GM13976 (cell line): ENCODE data around the gene CFAP74.

Experiments
- DNase-seq: peaks from one replicate; pipeline ENCODE4 v3.0.0; 2012; ENCODE audit warnings: low spot score
- CTCF ChIP-seq: IDR thresholded peaks from 2 replicates; pipeline ENCODE4 v1.5.1; 2012; ENCODE audit warnings: borderline replicate concordance, mild to moderate bottlenecking; ENCODE audit not compliant: insufficient read depth; ENCODE audit errors: extremely low read depth, missing control alignments, control extremely low read depth
- in situ Hi-C: fragments of 300-500 bp; cut with MboI; formaldehyde crosslinking; loops from one replicate; pipeline ENCODE4 v1.12.0; 2022; ENCODE audit warnings: low sequenced_read_pairs, mixed read lengths, inconsistent platforms; ENCODE audit not compliant: unreplicated experiment

The CFAP74 gene

GRCh38 chr1:1914101-1914970 lies 89.2 kb downstream of the CFAP74 start:
- no peak for TF ChIP-seq CTCF
- DNase-seq = no peak
- in situ Hi-C loops = no loop called here

- no peak for TF ChIP-seq CTCF
- in situ Hi-C loops = no loop called here
- DNase-seq = no peak
These were observed 92.1 kb downstream of the CFAP74 start for GRCh38 chr1:1911350-1912041.

DNA sequence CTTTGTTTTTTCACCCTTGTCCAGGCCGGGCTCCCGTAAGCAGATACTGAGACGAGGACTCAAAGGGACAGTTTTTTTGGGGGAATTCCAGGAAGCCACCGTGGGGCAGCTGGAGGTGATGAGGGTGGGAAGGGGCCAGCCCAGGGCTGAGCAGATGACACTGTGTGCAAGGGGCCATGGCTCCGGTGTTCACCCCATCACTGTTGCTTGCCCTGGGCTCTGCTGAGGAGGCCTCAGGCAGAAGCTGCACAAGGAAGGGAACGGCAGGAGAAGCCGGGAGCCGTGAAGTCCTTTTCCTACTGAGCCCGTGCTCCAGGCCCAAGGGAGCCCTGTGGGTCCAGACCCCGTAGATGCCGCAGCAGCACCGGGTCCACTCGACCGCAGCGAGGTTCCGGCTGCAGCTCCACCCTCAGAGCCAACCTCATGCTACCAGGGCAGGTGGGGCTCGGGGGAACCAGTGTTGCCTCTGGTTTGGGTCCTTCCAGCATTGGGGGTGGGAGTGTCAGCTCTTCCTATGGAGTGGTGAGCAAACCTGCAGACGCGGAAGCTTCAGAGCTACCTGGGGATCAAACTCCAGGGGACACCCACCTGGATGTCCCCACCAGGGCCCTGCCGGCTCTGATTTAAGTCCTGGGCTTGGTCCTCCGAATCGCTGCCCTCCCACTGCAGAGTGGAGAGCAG lies 92.8 kb downstream of the CFAP74 start:
- DNase-seq = no peak
- TF ChIP-seq CTCF = no peak
- in situ Hi-C loops = no loop called here

DNA sequence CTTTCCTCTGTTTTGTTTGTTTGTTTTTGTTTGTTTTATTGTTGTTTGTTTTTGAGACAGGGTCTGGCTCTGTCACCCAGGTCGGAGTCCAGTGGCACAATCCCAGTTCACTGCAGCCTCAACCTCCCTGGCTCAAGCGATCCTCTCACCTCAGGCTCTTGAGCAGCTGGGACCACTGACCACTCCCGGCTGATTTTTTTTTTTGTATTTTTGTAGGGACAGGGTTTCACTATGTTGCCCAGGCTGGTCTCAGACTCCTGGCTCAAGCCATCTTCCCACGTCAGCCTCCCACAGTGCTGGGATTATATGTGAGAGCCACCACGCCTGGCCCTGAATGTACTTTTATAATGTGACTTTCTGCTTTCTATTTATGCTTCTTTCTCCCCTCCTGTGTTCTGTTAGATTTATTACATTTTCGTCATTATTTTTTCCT lies 93.5 kb downstream of the CFAP74 start:
- DNase-seq = no peak
- in situ Hi-C loops = no loop called here
- no peak for TF ChIP-seq CTCF

DNA sequence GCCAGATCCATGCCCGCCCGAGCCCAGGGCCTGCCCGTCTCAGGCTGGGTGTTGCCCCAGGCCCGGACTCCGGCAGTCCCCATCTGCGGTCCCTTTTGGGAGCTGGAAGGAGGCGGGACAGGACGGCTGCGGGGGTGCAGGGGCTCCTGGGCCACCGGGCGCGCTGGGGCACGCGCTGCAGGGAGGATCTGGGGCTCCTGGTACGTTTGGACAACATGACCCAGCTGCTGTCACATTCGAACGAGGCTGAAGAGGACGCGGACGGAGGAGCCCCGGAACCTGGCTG lies 95.1 kb downstream of the CFAP74 start:
- no peak for TF ChIP-seq CTCF
- in situ Hi-C loops = loop anchor here (10.0 kb wide), 1 partner anchor 124 kb away; no protein-coding TSS in a partner anchor
- DNase-seq = no peak

DNA sequence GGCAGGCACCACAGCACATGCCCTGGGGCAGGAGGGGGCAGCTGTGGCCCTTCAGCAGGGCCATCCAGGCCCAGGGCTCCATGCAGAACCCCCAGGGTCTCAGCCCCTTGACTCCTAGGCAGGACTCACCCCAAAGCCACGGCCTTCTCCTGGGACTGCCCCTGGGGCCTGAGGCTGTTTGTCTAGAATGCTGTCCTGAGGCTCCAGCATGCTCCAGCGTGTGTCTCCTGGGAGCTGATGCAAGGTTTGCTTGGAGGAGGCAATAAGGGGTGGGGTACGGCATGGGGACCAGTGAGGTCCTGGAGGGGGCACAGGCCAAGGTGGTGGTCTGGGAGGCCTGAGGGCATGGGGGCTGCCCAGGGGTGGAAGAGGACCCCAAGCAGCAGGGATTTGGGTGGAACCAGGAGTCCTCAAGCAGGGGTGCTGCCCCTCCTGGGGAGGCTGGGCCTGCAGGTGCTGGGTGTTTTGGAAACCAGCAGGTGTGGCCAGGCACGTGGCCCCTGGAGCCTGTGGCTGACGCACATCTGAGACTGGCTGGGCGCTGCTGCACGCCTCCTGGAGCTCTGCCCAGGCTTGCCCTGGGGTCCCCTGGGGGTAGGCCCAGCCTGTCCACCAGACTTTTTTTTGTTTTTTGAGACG lies 96.4 kb downstream of the CFAP74 start:
- DNase-seq = no peak
- in situ Hi-C loops = loop anchor here (10.0 kb wide), 1 partner anchor 122 kb away; no protein-coding TSS in a partner anchor
- TF ChIP-seq CTCF = no peak
